Bronchial epithelial cell (primary cell): ENCODE data around the gene TXN. TPM values are rescaled to one million over a fixed set of nuclear protein-coding genes. Genes with fewer than 3 reads are reported as not detected.
"Not testable (repeated sequence)": the region's sequence is repeated elsewhere in the genome, so short reads cannot be mapped to it uniquely, and the experiment has no call there.

Source experiments
- DNase-seq: peaks from one replicate; pipeline ENCODE4 v3.0.0-alpha.2; 2010; ENCODE audit warnings: low read depth
- FAIRE-seq: peaks from 2 replicates; lab custom pipeline; 2011; peaks lifted over from hg19 to GRCh38; lab: Jason Lieb, UNC
- H3K27me3 ChIP-seq: 2 replicates; pipeline ENCODE4 v1.5.1; 2011; ENCODE audit warnings: low read length; ENCODE audit not compliant: control insufficient read depth, insufficient read depth
- H3K36me3 ChIP-seq: 2 replicates; pipeline ENCODE4 v1.5.1; 2011; ENCODE audit warnings: low read length; ENCODE audit not compliant: control insufficient read depth, insufficient read depth
- H3K4me3 ChIP-seq: 2 replicates; pipeline ENCODE4 v1.5.1; 2011; ENCODE audit warnings: mild to moderate bottlenecking, low read depth, low read length, control low read depth
- CTCF ChIP-seq: IDR thresholded peaks from 2 replicates; pipeline ENCODE4 v1.5.1; 2011; ENCODE audit warnings: mild to moderate bottlenecking, moderate library complexity, low read length, control low read depth, inconsistent platforms; ENCODE audit not compliant: insufficient read depth, severe bottlenecking
- total RNA-seq: library from RNA; depleted of rRNA; stranded (reverse); fragments of >200 nt; gene quantifications from 2 replicates; pipeline ENCODE4 v1.2.1, GENCODE V29; 2014

The TXN gene
- total RNA-seq, 1 donor from 2014 or later = 378 TPM

GRCh38 chr9:110206389-110206788 is 49.9 kb downstream of the TXN start:
- DNase-seq = no peak
- Histone ChIP-seq H3K4me3 (no peak overlapping the region), H3K36me3 (no peaks in the 10 kb centered on the region), H3K27me3 (peaks cover 13% of the 10 kb centered on the region)
- TF ChIP-seq CTCF = no peak
- no peak for FAIRE-seq

- not testable (repeated sequence) for FAIRE-seq, H3K36me3 ChIP-seq, DNase-seq, H3K4me3 ChIP-seq
- H3K27me3 ChIP-seq = peaks cover 13% of the 10 kb centered on the region
Observed at GRCh38 chr9:110205612-110206011, 50.7 kb downstream of the TXN start.

GRCh38 chr9:110202232-110202631 is 54.1 kb downstream of the TXN start:
- TF ChIP-seq CTCF = no peak
- Histone ChIP-seq H3K36me3 (no peaks in the 10 kb centered on the region), H3K4me3 (no peak overlapping the region), H3K27me3 (peaks cover 8% of the 10 kb centered on the region)
- FAIRE-seq = no peak
- no peak for DNase-seq

GRCh38 chr9:110199643-110200042 is 56.7 kb downstream of the TXN start:
- DNase-seq (no peak), FAIRE-seq (no peak)
- Histone ChIP-seq H3K27me3 (peaks cover 2% of the 10 kb centered on the region), H3K36me3 (no peaks in the 10 kb centered on the region), H3K4me3 (no peak overlapping the region)
- no peak for TF ChIP-seq CTCF

- Histone ChIP-seq H3K27me3 (no peaks in the 10 kb centered on the region), H3K36me3 (no peaks in the 10 kb centered on the region), H3K4me3 (no peak overlapping the region)
- no peak for FAIRE-seq
- no peak for DNase-seq
- no peak for TF ChIP-seq CTCF
Observed at GRCh38 chr9:110198357-110198756, 58.0 kb downstream of the TXN start.

GRCh38 chr9:110197330-110198187 is 58.7 kb downstream of the TXN start:
- FAIRE-seq = no peak
- no peak for DNase-seq
- TF ChIP-seq CTCF = no peak
- H3K36me3 ChIP-seq = no peaks in the 10 kb centered on the region
- H3K4me3 ChIP-seq = no peak overlapping the region
- H3K27me3 ChIP-seq = no peaks in the 10 kb centered on the region

- H3K4me3 ChIP-seq, H3K27me3 ChIP-seq, DNase-seq, H3K36me3 ChIP-seq, FAIRE-seq: not testable (repeated sequence)
Observed at GRCh38 chr9:110196084-110196499, 60.2 kb downstream of the TXN start.
